Measurements from ENCODE around the gene DOCK10.
"Not testable (repeated sequence)": the region's sequence is repeated elsewhere in the genome, so short reads cannot be mapped to it uniquely, and the experiment has no call there.

Gene DOCK10

DNA sequence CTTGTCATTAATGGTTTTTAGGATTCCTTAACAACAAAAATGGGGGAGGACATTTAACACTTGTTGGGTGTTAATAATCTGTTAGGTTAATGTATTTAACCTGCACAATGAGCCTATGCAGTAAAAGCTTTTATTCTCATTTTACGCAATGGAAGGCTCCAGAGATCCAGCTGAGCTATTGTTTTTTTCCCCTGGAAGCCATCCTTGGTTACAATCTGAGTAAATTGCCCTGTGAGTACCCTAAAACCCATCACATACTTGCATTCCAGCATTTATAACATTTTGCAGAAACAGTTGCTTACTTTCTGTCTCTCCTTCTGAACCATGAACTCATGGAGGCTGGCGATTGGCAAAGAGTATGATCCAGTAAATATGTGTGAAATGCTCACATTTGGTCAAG lies 30.2 kb upstream of the DOCK10 start:
- H3K4me1 ChIP-seq (ENCODE audit: control insufficient read depth, insufficient read depth, low read length, poor library complexity, severe bottlenecking), result no peaks in the 10 kb centered on the region
- no peak overlapping the region for H3K27ac ChIP-seq (ENCODE audit: low read depth, low read length, severe bottlenecking)
- no peaks in the 10 kb centered on the region for H3K36me3 ChIP-seq (ENCODE audit: control insufficient read depth, insufficient read depth, low read length)
- H3K4me3 ChIP-seq (ENCODE audit: extremely low read depth, insufficient read depth, low read length, poor library complexity, severe bottlenecking), result no peak overlapping the region
- peaks cover 4% of the 10 kb centered on the region for H3K9me3 ChIP-seq (ENCODE audit: control insufficient read depth, low read length)
- 77 to 100% methylated on average over 1 of the region's 2 CpGs for WGBS, 2 experiments (ENCODE audit: insufficient coverage in 2 of 2)

DNA sequence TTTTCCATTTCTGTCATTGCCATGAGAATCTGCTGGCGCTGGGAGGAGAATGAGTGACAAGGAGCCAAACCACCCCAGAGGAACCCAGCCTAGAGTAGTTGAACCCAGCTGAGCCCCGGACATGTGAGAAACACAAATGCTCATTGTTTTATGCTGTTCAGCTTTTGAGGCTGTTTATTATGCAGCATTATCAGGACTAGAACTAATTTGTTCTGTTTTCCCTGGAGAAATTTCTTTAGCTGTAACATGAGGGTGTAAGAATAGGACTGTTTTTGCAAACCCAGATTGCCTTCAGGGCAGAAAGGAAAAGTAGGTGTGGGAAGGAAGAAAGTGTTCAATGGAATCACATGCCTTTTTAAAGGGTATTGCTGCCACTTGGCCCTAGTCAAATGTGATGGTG lies 28.5 kb upstream of the DOCK10 start:
- Histone ChIP-seq H3K27ac (ENCODE audit: low read depth, low read length, severe bottlenecking) (no peak overlapping the region), H3K36me3 (ENCODE audit: control insufficient read depth, insufficient read depth, low read length) (no peaks in the 10 kb centered on the region), H3K4me3 (ENCODE audit: extremely low read depth, insufficient read depth, low read length, poor library complexity, severe bottlenecking) (no peak overlapping the region), H3K9me3 (ENCODE audit: control insufficient read depth, low read length) (peaks cover 4% of the 10 kb centered on the region), H3K4me1 (ENCODE audit: control insufficient read depth, insufficient read depth, low read length, poor library complexity, severe bottlenecking) (no peaks in the 10 kb centered on the region)
- WGBS, 2 experiments (ENCODE audit: insufficient coverage in 2 of 2), result 83 to 86% methylated on average over 1 to 2 of the region's 2 CpGs

DNA sequence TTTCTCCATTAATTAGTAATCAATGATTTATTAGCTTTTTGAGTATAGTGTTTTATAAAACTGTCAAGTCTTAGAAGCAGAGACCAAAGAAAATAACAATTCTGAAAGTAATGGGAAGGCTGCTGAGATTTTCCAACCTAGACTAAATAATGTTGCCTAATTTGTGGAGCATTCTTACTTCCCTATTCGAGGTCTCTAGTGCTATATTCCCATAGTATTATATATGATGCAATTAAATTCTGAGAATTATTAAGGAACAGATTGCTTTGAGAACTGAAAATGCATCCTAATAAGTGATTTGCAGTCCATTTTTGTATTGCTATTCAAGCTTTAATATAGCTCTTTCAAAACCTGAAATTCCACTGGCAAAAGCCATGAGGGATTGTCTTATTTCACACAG lies 27.7 kb upstream of the DOCK10 start:
- no CpG with 5 or more reads among the region's 1 CpG for WGBS, 2 experiments (ENCODE audit: insufficient coverage in 2 of 2)
- Histone ChIP-seq H3K36me3 (ENCODE audit: control insufficient read depth, insufficient read depth, low read length) (no peaks in the 10 kb centered on the region), H3K27ac (ENCODE audit: low read depth, low read length, severe bottlenecking) (no peak overlapping the region), H3K4me3 (ENCODE audit: extremely low read depth, insufficient read depth, low read length, poor library complexity, severe bottlenecking) (no peak overlapping the region), H3K4me1 (ENCODE audit: control insufficient read depth, insufficient read depth, low read length, poor library complexity, severe bottlenecking) (no peaks in the 10 kb centered on the region), H3K9me3 (ENCODE audit: control insufficient read depth, low read length) (peaks cover 4% of the 10 kb centered on the region)

DNA sequence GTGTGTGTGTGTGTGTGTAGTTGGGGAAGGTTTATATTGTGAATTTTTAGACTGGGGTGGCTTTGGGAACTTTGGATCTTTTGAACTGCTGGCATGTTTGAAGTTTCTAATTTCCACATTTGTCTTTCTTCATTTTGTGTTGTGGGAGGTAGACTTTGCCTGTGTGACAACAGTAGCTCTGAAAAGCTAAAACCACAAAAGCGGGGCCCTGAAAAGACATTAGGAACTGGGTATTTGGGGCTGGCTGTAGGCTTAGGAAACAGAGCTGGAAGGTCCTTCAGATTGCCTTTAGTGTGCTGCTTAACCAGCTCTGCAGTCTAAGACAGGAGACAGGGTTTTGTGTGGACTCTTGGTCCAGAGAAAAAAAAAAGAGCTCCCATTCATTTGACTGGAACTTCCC lies 27.2 kb upstream of the DOCK10 start:
- H3K9me3 ChIP-seq (ENCODE audit: control insufficient read depth, low read length), result peaks cover 4% of the 10 kb centered on the region
- no peak overlapping the region for H3K27ac ChIP-seq (ENCODE audit: low read depth, low read length, severe bottlenecking)
- no peak overlapping the region for H3K4me3 ChIP-seq (ENCODE audit: extremely low read depth, insufficient read depth, low read length, poor library complexity, severe bottlenecking)
- WGBS, 2 experiments (ENCODE audit: insufficient coverage in 2 of 2), result 71 to 75% methylated on average over 1 of the region's 1 CpG
- no peaks in the 10 kb centered on the region for H3K4me1 ChIP-seq (ENCODE audit: control insufficient read depth, insufficient read depth, low read length, poor library complexity, severe bottlenecking)
- no peaks in the 10 kb centered on the region for H3K36me3 ChIP-seq (ENCODE audit: control insufficient read depth, insufficient read depth, low read length)

DNA sequence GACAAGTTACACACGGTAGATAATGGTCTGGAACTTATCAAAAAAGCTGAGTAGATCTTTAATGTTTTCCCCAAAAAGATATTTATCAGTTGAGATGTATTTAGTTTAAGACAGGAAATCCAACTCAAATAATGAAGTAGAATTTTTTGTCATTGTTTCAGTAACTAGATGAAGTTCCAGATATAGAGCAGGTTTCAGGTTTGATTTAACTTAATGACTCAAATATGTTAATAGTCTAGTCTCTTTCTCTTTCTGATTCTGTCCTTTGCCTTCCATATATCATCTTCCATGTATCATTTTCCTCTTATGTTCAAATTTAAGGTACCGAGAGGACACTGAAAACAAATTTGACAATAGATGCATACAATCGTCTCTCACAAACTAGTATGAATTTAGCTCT lies 23.6 kb upstream of the DOCK10 start:
- 82 to 100% methylated on average over 1 to 2 of the region's 3 CpGs for WGBS, 2 experiments (ENCODE audit: insufficient coverage in 2 of 2)
- H3K27ac ChIP-seq (ENCODE audit: low read depth, low read length, severe bottlenecking), result no peak overlapping the region
- peaks cover 4% of the 10 kb centered on the region for H3K9me3 ChIP-seq (ENCODE audit: control insufficient read depth, low read length)
- no peaks in the 10 kb centered on the region for H3K4me1 ChIP-seq (ENCODE audit: control insufficient read depth, insufficient read depth, low read length, poor library complexity, severe bottlenecking)
- H3K4me3 ChIP-seq (ENCODE audit: extremely low read depth, insufficient read depth, low read length, poor library complexity, severe bottlenecking), result no peak overlapping the region
- H3K36me3 ChIP-seq (ENCODE audit: control insufficient read depth, insufficient read depth, low read length), result no peaks in the 10 kb centered on the region

DNA sequence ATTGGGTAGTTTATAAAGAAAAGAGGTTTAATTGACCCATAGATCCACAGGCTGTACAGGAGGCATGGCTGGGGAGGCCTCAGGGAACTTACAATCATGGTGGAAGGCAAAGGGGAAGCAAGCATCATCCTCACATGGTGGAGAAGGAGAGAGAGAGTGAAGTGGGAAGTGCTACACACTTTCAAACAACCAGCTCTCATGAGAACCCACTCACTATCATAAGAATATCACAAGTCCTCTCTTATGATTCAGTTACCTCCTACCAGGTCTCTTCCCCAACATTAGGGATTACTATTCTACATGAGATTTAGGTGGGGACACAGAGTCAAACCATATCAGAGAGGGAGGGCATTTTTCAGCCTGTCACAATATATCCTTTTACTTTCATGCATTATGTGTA lies 22.7 kb upstream of the DOCK10 start:
- Histone ChIP-seq H3K4me3 (ENCODE audit: extremely low read depth, insufficient read depth, low read length, poor library complexity, severe bottlenecking) (no peak overlapping the region), H3K27ac (ENCODE audit: low read depth, low read length, severe bottlenecking) (no peak overlapping the region), H3K9me3 (ENCODE audit: control insufficient read depth, low read length) (peaks cover 4% of the 10 kb centered on the region), H3K36me3 (ENCODE audit: control insufficient read depth, insufficient read depth, low read length) (no peaks in the 10 kb centered on the region), H3K4me1 (ENCODE audit: control insufficient read depth, insufficient read depth, low read length, poor library complexity, severe bottlenecking) (no peaks in the 10 kb centered on the region)

DNA sequence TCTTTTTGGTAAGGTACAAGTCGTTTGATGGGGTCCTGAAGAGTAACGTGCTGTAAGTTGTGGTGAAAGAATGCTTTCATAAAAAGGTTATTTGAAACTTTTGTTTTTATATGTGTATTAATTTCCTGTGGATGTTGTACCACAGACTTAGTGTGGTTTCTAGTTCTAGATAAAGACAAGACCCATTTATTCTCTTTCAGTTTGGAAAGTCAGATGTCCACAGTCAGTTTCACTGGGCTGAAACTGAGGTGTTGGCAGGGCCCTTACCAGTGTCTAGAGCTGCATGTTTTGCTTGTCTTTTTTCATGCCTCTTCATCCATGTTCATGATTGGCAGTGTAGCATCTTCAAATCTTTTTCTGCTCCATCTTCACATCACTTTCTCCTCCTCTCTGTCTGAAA lies 22.1 kb upstream of the DOCK10 start:
- H3K9me3 ChIP-seq (ENCODE audit: control insufficient read depth, low read length), result peaks cover 4% of the 10 kb centered on the region
- H3K27ac ChIP-seq (ENCODE audit: low read depth, low read length, severe bottlenecking), result no peak overlapping the region
- no peak overlapping the region for H3K4me3 ChIP-seq (ENCODE audit: extremely low read depth, insufficient read depth, low read length, poor library complexity, severe bottlenecking)
- H3K4me1 ChIP-seq (ENCODE audit: control insufficient read depth, insufficient read depth, low read length, poor library complexity, severe bottlenecking), result no peaks in the 10 kb centered on the region
- WGBS, 2 experiments (ENCODE audit: insufficient coverage in 2 of 2), result 60 to 89% methylated on average over 1 to 2 of the region's 2 CpGs
- H3K36me3 ChIP-seq (ENCODE audit: control insufficient read depth, insufficient read depth, low read length), result no peaks in the 10 kb centered on the region

DNA sequence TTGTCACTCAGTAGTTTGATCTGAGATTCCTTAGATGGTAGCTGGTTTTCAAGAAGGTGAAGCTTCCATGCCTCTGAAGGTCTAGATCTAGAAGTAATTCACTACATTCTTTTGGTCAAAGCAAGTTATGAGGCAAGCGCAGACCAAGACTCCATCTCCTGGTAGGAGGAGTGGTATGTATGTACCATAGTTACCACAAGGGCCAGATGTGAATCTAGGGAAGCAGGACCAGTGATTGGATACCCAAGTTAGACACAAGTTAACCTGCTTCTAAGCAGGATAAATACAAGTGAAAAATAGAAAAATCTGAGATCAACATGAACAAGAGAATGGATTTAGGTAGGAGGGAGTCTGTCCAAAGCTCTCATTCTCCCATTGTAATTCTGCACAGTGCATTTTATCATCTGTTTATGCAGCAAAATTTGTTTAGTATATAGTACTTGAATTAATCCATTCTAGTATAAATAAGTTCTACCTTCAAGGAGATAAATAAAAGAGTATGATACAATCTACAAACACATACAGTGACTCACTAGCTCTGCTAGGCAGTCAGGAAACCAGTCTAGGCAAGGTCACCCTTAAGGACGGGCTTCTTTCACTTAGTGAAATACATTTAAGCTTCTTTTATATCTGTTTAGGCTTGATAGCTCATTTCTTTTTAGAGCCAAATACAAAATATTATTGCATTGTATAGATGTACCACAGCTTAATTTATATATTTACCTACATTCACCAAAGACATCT lies 14.2 kb upstream of the DOCK10 start:
- Histone ChIP-seq H3K9me3 (ENCODE audit: control insufficient read depth, low read length) (no peaks in the 10 kb centered on the region), H3K36me3 (ENCODE audit: control insufficient read depth, insufficient read depth, low read length) (no peaks in the 10 kb centered on the region), H3K27ac (ENCODE audit: low read depth, low read length, severe bottlenecking) (no peak overlapping the region), H3K4me1 (ENCODE audit: control insufficient read depth, insufficient read depth, low read length, poor library complexity, severe bottlenecking) (no peaks in the 10 kb centered on the region), H3K4me3 (ENCODE audit: extremely low read depth, insufficient read depth, low read length, poor library complexity, severe bottlenecking) (no peak overlapping the region)
- 100% methylated on average over 1 of the region's 2 CpGs for WGBS, 2 experiments (ENCODE audit: insufficient coverage in 2 of 2)

DNA sequence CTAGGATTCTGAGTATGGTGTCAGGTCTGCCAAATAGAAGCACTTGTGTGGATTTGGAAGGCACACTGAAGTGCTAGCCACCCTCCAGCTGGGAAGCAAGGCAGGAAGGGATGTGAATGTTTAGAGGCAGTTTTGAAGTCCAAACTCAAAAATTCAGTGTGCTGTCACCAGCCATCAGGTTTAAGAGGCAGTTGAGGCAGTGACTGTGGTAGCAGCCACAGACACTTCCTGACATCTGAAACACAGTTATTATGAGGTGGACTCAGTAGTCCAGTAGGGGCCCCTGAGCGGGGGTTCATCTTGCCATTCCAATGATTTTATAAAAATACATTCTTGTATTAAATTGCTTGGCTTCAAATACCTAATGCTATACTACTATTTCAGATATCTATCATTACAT lies 13.4 kb upstream of the DOCK10 start:
- H3K4me3 ChIP-seq (ENCODE audit: extremely low read depth, insufficient read depth, low read length, poor library complexity, severe bottlenecking), result no peak overlapping the region
- WGBS, 2 experiments (ENCODE audit: insufficient coverage in 2 of 2), result no CpG with 5 or more reads among the region's 1 CpG
- H3K9me3 ChIP-seq (ENCODE audit: control insufficient read depth, low read length), result no peaks in the 10 kb centered on the region
- no peaks in the 10 kb centered on the region for H3K36me3 ChIP-seq (ENCODE audit: control insufficient read depth, insufficient read depth, low read length)
- no peak overlapping the region for H3K27ac ChIP-seq (ENCODE audit: low read depth, low read length, severe bottlenecking)
- H3K4me1 ChIP-seq (ENCODE audit: control insufficient read depth, insufficient read depth, low read length, poor library complexity, severe bottlenecking), result no peaks in the 10 kb centered on the region

DNA sequence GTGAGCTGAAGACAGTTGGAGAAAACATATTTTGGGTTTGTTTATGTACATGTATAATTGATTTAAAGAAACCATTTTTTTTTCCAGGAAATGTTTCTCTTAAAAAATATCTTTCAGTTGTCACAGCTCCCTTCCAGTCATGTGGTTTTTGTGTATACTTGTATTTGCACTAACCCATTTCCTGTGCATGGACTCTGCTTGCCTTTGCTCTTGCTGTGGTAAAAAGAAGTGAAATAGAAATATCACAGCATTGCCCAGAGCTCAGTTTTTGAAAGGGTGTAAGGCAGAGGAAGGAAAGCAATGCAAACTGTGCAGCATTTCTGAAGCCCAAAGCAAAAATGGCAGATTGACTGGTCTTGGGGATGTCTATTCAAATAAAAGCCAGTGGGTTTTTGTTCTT lies 10.4 kb upstream of the DOCK10 start:
- H3K4me1 ChIP-seq (ENCODE audit: control insufficient read depth, insufficient read depth, low read length, poor library complexity, severe bottlenecking), result no peaks in the 10 kb centered on the region
- H3K27ac ChIP-seq (ENCODE audit: low read depth, low read length, severe bottlenecking), result no peak overlapping the region
- H3K36me3 ChIP-seq (ENCODE audit: control insufficient read depth, insufficient read depth, low read length), result no peaks in the 10 kb centered on the region
- H3K9me3 ChIP-seq (ENCODE audit: control insufficient read depth, low read length), result no peaks in the 10 kb centered on the region
- no peak overlapping the region for H3K4me3 ChIP-seq (ENCODE audit: extremely low read depth, insufficient read depth, low read length, poor library complexity, severe bottlenecking)

DNA sequence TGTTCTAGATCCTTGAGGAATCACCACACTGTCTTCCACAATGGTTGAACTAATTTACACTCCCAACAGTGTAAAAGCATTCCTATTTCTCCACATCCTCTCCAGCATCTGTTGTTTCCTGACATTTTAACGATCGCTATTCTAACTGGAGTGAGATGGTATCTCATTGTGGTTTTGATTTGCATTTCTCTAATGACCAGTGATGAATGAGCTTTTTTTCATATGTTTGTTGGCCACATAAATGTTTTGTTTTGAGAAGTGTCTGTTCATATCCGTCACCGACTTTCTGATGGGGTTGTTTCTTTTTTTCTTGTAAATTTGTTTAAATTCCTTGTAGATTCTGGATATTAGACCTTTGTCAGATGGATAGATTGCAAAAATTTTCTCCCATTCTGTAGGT lies 5.2 kb upstream of the DOCK10 start:
- H3K4me3 ChIP-seq (ENCODE audit: extremely low read depth, insufficient read depth, low read length, poor library complexity, severe bottlenecking); H3K4me1 ChIP-seq (ENCODE audit: control insufficient read depth, insufficient read depth, low read length, poor library complexity, severe bottlenecking); H3K9me3 ChIP-seq (ENCODE audit: control insufficient read depth, low read length); H3K27ac ChIP-seq (ENCODE audit: low read depth, low read length, severe bottlenecking); H3K36me3 ChIP-seq (ENCODE audit: control insufficient read depth, insufficient read depth, low read length): not testable (repeated sequence)
- WGBS, 2 experiments (ENCODE audit: insufficient coverage in 2 of 2), result 100% methylated on average over 2 of the region's 4 CpGs; no CpG with 5 or more reads in 1 of the 2 experiments
